ENCODE results near the gene GBF1.
"Not testable (repeated sequence)": the region's sequence is repeated elsewhere in the genome, so short reads cannot be mapped to it uniquely, and the experiment has no call there.

GBF1 gene

GRCh38 chr10:102245082-102245931 lies at the start of gene GBF1:
Gene GBF1, plus strand, starts transcription at chr10:102245532. Its CDS starts 13,407 bp downstream, at chr10:102258939.
- DNase-seq: peak; percentile 95

- no peak for DNase-seq
These were observed 48.4 kb upstream of the GBF1 start for GRCh38 chr10:102196893-102197292.

- no peak for DNase-seq
These were observed 47.3 kb upstream of the GBF1 start for GRCh38 chr10:102198027-102198426.

- no peak for DNase-seq
These were observed 44.3 kb upstream of the GBF1 start for GRCh38 chr10:102200751-102201640.

GRCh38 chr10:102202386-102202785 lies 42.9 kb upstream of the GBF1 start:
- no peak for DNase-seq

- DNase-seq: no peak
These were observed 36.9 kb upstream of the GBF1 start for GRCh38 chr10:102208311-102209035.

- no peak for DNase-seq
These were observed 33.6 kb upstream of the GBF1 start for GRCh38 chr10:102211615-102212299.

- DNase-seq: not testable (repeated sequence)
These were observed 31.7 kb upstream of the GBF1 start for GRCh38 chr10:102213599-102213998.

- no peak for DNase-seq
These were observed 26.0 kb upstream of the GBF1 start for GRCh38 chr10:102219370-102219769.

- no peak for DNase-seq
These were observed 24.7 kb upstream of the GBF1 start for GRCh38 chr10:102220612-102221011.

- DNase-seq: no peak
These were observed 22.5 kb upstream of the GBF1 start for GRCh38 chr10:102222797-102223196.

GRCh38 chr10:102225646-102226541 lies 19.4 kb upstream of the GBF1 start, which contains the start of gene ELOVL3:
Gene ELOVL3, plus strand, starts transcription at chr10:102226299. Its CDS starts 250 bp downstream, at chr10:102226549.
- DNase-seq: peak; percentile 79

- no peak for DNase-seq
These were observed 18.8 kb upstream of the GBF1 start for GRCh38 chr10:102226542-102226870.

- no peak for DNase-seq
These were observed 18.3 kb upstream of the GBF1 start for GRCh38 chr10:102227050-102227449.

GRCh38 chr10:102229810-102230263 lies 15.5 kb upstream of the GBF1 start:
- DNase-seq: peak; percentile 43

GRCh38 chr10:102230264-102230860 lies 15.0 kb upstream of the GBF1 start:
- DNase-seq: peak; percentile 46

GRCh38 chr10:102230861-102231356 lies 14.4 kb upstream of the GBF1 start:
- DNase-seq: peak; percentile 14

- DNase-seq: no peak
These were observed 13.7 kb upstream of the GBF1 start for GRCh38 chr10:102231357-102232318.

GRCh38 chr10:102233997-102234396 lies 11.3 kb upstream of the GBF1 start:
- no peak for DNase-seq

Measured in NCI-H774 (cell line).